ENCODE data around the gene MRPS31.

MRPS31 gene

GRCh38 chr13:40706439-40706838 lies 64.6 kb downstream of the MRPS31 start:
- Histone ChIP-seq H3K27me3 (ENCODE audit: insufficient read depth, insufficient read length) (no peaks in the 10 kb centered on the region), H3K4me1 (ENCODE audit: insufficient read depth, insufficient read length) (no peaks in the 10 kb centered on the region), H3K9me3 (ENCODE audit: insufficient read depth, low read length) (no peaks in the 10 kb centered on the region), H3K36me3 (ENCODE audit: insufficient read depth, insufficient read length, low read length) (no peaks in the 10 kb centered on the region), H3K9ac (ENCODE audit: insufficient read length, low read depth) (no peak overlapping the region), H3K4me3 (ENCODE audit: insufficient read length, low read depth) (no peak overlapping the region)
- no peak for DNase-seq (ENCODE audit: low read depth, low spot score)
- TF ChIP-seq YY1 (IDR thresholded peaks at IDR 0.05; ENCODE audit: insufficient read depth, insufficient read length): no peak
- no peak for TF ChIP-seq SUZ12 (IDR thresholded peaks at IDR 0.05; ENCODE audit: extremely low read depth, insufficient read depth, insufficient read length)
- no peak for TF ChIP-seq ZNF274 (IDR thresholded peaks at IDR 0.05; ENCODE audit: low read depth, low read length)

DNA sequence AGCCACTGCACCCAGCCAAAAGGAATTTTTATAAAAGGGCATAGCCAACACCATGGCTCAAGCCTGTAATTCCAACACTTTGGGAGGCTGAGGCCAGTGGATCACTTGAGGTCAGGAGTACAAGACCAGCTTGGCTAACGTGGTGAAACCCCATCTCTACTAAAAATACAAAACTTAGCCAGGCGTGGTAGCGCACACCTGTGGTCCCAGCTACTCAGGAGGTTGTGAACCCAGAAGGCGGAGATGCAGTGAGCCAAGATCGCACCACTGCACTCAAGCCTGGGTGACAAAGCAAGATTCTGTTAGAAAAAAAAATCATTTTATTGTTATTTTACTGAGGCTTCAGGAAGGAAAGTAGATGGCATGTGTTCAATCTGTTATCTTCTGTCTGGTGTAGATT lies 73.3 kb downstream of the MRPS31 start:
- H3K36me3 ChIP-seq (ENCODE audit: insufficient read depth, insufficient read length, low read length): no peaks in the 10 kb centered on the region
- no peak overlapping the region for H3K4me3 ChIP-seq (ENCODE audit: insufficient read length, low read depth)
- DNase-seq (ENCODE audit: low read depth, low spot score): no peak
- H3K9ac ChIP-seq (ENCODE audit: insufficient read length, low read depth): no peak overlapping the region
- H3K9me3 ChIP-seq (ENCODE audit: insufficient read depth, low read length): no peaks in the 10 kb centered on the region
- no peaks in the 10 kb centered on the region for H3K4me1 ChIP-seq (ENCODE audit: insufficient read depth, insufficient read length)
- no peaks in the 10 kb centered on the region for H3K27me3 ChIP-seq (ENCODE audit: insufficient read depth, insufficient read length)
- TF ChIP-seq YY1 (IDR thresholded peaks at IDR 0.05; ENCODE audit: insufficient read depth, insufficient read length) (no peak), SUZ12 (IDR thresholded peaks at IDR 0.05; ENCODE audit: extremely low read depth, insufficient read depth, insufficient read length) (no peak), ZNF274 (IDR thresholded peaks at IDR 0.05; ENCODE audit: low read depth, low read length) (no peak)

- Histone ChIP-seq H3K36me3 (ENCODE audit: insufficient read depth, insufficient read length, low read length) (no peaks in the 10 kb centered on the region), H3K27me3 (ENCODE audit: insufficient read depth, insufficient read length) (no peaks in the 10 kb centered on the region), H3K9ac (ENCODE audit: insufficient read length, low read depth) (no peak overlapping the region), H3K4me3 (ENCODE audit: insufficient read length, low read depth) (no peak overlapping the region), H3K9me3 (ENCODE audit: insufficient read depth, low read length) (no peaks in the 10 kb centered on the region), H3K4me1 (ENCODE audit: insufficient read depth, insufficient read length) (no peaks in the 10 kb centered on the region)
- no peak for DNase-seq (ENCODE audit: low read depth, low spot score)
- TF ChIP-seq ZNF274 (IDR thresholded peaks at IDR 0.05; ENCODE audit: low read depth, low read length) (no peak), SUZ12 (IDR thresholded peaks at IDR 0.05; ENCODE audit: extremely low read depth, insufficient read depth, insufficient read length) (no peak), YY1 (IDR thresholded peaks at IDR 0.05; ENCODE audit: insufficient read depth, insufficient read length) (no peak)
Measured at GRCh38 chr13:40694426-40694825, 76.6 kb downstream of the MRPS31 start.

DNA sequence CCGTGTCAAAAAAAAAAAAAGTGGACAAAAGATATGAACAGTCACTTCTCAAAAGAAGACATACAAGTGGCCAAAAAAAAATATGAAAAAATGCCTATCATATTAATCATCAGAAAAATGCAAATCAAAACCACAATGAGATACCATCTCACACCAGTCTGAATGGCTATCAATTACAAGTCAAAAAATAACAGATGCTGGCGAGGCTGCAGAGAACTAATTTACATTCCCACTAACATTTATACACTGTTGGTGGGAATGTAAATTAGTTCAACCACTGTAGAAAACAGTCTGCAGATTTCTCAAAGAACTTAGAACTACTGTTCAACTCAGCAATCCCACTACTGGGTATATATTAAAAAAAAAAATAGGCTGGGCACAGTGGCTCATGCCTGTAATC lies 78.0 kb downstream of the MRPS31 start:
- H3K9me3 ChIP-seq (ENCODE audit: insufficient read depth, low read length): no peaks in the 10 kb centered on the region
- no peaks in the 10 kb centered on the region for H3K4me1 ChIP-seq (ENCODE audit: insufficient read depth, insufficient read length)
- no peaks in the 10 kb centered on the region for H3K27me3 ChIP-seq (ENCODE audit: insufficient read depth, insufficient read length)
- TF ChIP-seq YY1 (IDR thresholded peaks at IDR 0.05; ENCODE audit: insufficient read depth, insufficient read length) (no peak), SUZ12 (IDR thresholded peaks at IDR 0.05; ENCODE audit: extremely low read depth, insufficient read depth, insufficient read length) (no peak), ZNF274 (IDR thresholded peaks at IDR 0.05; ENCODE audit: low read depth, low read length) (no peak)
- DNase-seq (ENCODE audit: low read depth, low spot score): no peak
- no peak overlapping the region for H3K4me3 ChIP-seq (ENCODE audit: insufficient read length, low read depth)
- H3K9ac ChIP-seq (ENCODE audit: insufficient read length, low read depth): no peak overlapping the region
- H3K36me3 ChIP-seq (ENCODE audit: insufficient read depth, insufficient read length, low read length): no peaks in the 10 kb centered on the region

- no peaks in the 10 kb centered on the region for H3K9me3 ChIP-seq (ENCODE audit: insufficient read depth, low read length)
- H3K4me1 ChIP-seq (ENCODE audit: insufficient read depth, insufficient read length): no peaks in the 10 kb centered on the region
- no peak overlapping the region for H3K4me3 ChIP-seq (ENCODE audit: insufficient read length, low read depth)
- no peaks in the 10 kb centered on the region for H3K27me3 ChIP-seq (ENCODE audit: insufficient read depth, insufficient read length)
- H3K9ac ChIP-seq (ENCODE audit: insufficient read length, low read depth): no peak overlapping the region
- H3K36me3 ChIP-seq (ENCODE audit: insufficient read depth, insufficient read length, low read length): no peaks in the 10 kb centered on the region
- DNase-seq (ENCODE audit: low read depth, low spot score): no peak
- TF ChIP-seq SUZ12 (IDR thresholded peaks at IDR 0.05; ENCODE audit: extremely low read depth, insufficient read depth, insufficient read length): no peak
- TF ChIP-seq YY1 (IDR thresholded peaks at IDR 0.05; ENCODE audit: insufficient read depth, insufficient read length): no peak
- no peak for TF ChIP-seq ZNF274 (IDR thresholded peaks at IDR 0.05; ENCODE audit: low read depth, low read length)
Measured at GRCh38 chr13:40688781-40689180, 82.2 kb downstream of the MRPS31 start.

DNA sequence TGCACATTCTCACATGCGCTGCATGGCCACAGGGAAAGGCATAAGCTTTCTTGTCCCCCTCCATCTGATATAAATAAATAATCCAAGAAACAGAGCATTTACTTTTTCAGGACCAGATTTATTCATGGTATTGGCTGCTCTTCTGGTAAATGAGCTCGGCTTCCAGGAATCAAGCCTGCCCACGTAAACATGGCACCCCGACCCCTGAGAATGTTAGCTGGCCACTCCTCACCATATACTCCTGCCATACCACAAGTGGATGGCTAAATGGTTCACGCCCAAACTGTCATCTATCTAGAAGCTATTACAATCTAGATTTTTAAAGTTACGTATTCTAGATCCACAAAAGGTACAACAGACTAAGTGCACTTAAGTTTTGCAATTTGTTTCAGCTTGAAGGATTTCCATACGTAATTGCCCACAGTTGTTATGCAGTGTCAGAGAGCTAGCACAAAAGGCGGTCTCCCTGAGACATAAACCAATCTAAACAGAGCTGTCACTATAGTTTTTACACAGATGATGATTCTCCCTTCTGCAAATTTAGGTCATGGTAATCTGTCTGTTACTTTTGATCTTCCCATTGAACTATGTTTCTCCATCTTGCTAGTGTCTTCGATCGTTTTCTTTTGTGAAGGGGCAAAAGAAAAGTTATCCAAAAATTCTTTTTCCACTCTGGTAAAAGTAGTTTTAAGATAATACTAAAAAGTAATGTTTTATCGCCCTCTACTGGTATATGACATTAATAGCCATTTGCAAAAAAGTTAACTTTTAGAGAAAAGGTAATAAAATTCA lies 88.3 kb downstream of the MRPS31 start:
- no peak for DNase-seq (ENCODE audit: low read depth, low spot score)
- TF ChIP-seq SUZ12 (IDR thresholded peaks at IDR 0.05; ENCODE audit: extremely low read depth, insufficient read depth, insufficient read length) (no peak), ZNF274 (IDR thresholded peaks at IDR 0.05; ENCODE audit: low read depth, low read length) (no peak), YY1 (IDR thresholded peaks at IDR 0.05; ENCODE audit: insufficient read depth, insufficient read length) (no peak)
- no peak overlapping the region for H3K4me3 ChIP-seq (ENCODE audit: insufficient read length, low read depth)
- no peaks in the 10 kb centered on the region for H3K9me3 ChIP-seq (ENCODE audit: insufficient read depth, low read length)
- no peaks in the 10 kb centered on the region for H3K4me1 ChIP-seq (ENCODE audit: insufficient read depth, insufficient read length)
- H3K36me3 ChIP-seq (ENCODE audit: insufficient read depth, insufficient read length, low read length): no peaks in the 10 kb centered on the region
- no peaks in the 10 kb centered on the region for H3K27me3 ChIP-seq (ENCODE audit: insufficient read depth, insufficient read length)
- H3K9ac ChIP-seq (ENCODE audit: insufficient read length, low read depth): no peak overlapping the region

- TF ChIP-seq ZNF274 (IDR thresholded peaks at IDR 0.05; ENCODE audit: low read depth, low read length) (no peak), YY1 (IDR thresholded peaks at IDR 0.05; ENCODE audit: insufficient read depth, insufficient read length) (no peak)
- no peak for DNase-seq (ENCODE audit: low read depth, low spot score)
- Histone ChIP-seq H3K36me3 (ENCODE audit: insufficient read depth, insufficient read length, low read length) (no peaks in the 10 kb centered on the region), H3K27me3 (ENCODE audit: insufficient read depth, insufficient read length) (no peaks in the 10 kb centered on the region), H3K4me1 (ENCODE audit: insufficient read depth, insufficient read length) (no peaks in the 10 kb centered on the region), H3K9ac (ENCODE audit: insufficient read length, low read depth) (no peak overlapping the region), H3K4me3 (ENCODE audit: insufficient read length, low read depth) (no peak overlapping the region), H3K9me3 (ENCODE audit: insufficient read depth, low read length) (no peaks in the 10 kb centered on the region)
Measured at GRCh38 chr13:40681341-40682146, 89.4 kb downstream of the MRPS31 start.

All from NT2/D1 (cell line).